Measurements from ENCODE around the gene KMT2B.

KMT2B gene

DNA sequence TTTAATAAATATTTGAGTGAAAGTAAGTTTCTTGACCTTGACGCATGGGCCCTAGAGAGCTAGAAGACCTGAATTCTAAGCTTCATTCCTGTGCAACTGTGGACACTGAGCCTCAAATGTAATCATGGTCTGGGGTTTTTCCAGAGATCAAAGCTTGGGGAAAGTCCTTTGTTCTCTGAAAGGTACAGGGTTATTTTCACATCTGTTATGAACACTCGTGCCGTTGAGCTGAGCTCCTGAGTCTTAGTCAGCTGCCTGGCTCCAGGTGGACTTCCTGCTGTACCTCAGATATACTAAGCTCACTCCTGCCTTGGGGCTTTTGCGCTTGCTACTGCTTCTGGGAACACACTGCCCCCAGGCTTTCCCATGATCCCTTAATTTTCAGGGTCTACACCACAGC, 21.0 kb upstream of the KMT2B start:
- Mint-ChIP-seq H3K9me3 (ENCODE audit: low read depth) (no peaks in the 10 kb centered on the region), H3K4me1 (ENCODE audit: low read depth) (peaks cover 2% of the 10 kb centered on the region), H3K27me3 (no peaks in the 10 kb centered on the region), H3K27ac (no peak overlapping the region), H3K4me3 (no peak overlapping the region), H3K36me3 (no peaks in the 10 kb centered on the region)

DNA sequence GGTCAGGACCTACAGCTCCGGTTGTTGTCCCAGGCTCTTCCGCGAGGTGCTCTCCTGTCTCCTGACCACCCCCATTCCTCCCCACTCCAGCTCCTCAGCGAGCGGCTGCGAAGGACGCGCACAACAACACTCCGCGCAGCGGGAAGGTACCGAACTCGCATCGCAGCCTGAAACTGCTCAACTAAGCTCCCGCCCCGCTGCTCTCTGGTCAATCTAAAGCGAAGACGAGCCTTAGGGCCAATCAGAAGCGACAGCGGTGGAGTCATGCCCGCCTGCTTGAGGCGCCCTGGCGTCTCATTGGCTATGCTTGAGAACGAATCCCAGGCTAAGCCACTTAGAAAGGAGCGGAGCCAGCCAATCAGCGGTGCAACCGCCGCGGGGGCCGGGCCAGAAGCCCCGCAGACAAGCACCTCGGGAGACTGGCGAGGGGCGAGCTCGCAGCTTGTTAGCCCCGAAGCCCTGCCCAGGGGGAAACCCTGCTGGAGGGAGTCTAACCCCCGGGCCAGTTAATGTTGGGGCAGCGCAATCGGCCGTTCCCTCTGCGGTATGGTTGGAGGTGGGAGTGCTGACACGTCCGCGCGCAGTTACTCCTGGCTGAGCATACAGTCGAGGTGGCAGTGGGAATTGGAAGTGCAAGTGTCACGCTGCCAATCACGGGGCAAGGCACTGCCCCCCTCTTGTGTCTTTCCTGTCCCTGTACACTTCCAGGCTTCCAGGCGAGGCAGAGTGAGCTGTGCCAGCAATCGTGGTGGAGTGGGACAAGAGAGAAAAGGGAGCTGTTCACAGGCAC, 15.4 kb upstream of the KMT2B start:
- Mint-ChIP-seq H3K9me3 (ENCODE audit: low read depth) (no peaks in the 10 kb centered on the region), H3K4me1 (ENCODE audit: low read depth) (peaks cover 5% of the 10 kb centered on the region), H3K27me3 (no peaks in the 10 kb centered on the region), H3K36me3 (no peaks in the 10 kb centered on the region), H3K27ac (peak overlapping the region; percentile 97), H3K4me3 (peak overlapping the region; percentile 92)

DNA sequence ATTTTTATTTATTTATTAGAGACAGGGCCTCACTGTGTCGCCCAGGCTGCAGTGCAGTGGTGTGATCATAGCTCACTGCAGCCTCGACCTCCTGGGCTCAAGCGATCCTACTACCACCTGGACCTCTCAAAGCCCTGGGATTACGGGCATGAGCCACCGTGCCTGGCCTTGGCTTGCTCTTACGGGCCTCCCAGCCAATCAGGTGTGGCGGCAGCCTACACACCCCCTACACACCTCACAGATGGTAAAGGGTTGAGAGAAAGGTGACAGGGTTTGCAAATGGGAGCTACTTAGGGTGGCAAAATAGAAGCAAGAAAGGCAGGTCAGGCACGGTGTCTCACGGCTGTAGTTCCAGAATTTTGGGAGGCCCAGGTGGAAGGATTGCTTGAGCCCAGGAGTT, 14.5 kb upstream of the KMT2B start:
- Mint-ChIP-seq H3K36me3 (no peaks in the 10 kb centered on the region), H3K27me3 (no peaks in the 10 kb centered on the region), H3K27ac (no peak overlapping the region), H3K9me3 (ENCODE audit: low read depth) (no peaks in the 10 kb centered on the region), H3K4me1 (ENCODE audit: low read depth) (peaks cover 5% of the 10 kb centered on the region), H3K4me3 (no peak overlapping the region)

DNA sequence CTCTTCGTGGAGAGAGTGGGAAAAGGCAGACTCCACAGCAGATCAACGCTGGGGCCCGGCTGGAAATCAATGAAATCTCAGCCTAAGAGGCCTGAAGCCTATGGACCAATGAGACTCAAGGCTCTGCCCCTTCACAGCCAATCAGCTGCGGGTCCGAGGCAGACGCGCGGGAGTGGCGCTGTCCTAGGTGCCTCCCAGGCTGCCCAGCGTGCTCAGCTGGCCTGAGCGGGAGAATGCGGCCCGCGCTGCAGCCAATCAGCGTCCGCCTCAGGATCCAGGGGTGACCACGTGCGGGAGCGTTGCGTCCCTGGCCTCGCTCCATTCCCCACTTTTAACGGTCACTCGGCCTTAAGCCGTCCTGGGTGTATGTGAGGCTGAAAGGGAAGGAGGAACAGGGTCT, 13.6 kb upstream of the KMT2B start, which contains the start of gene ZBTB32:
Gene ZBTB32, plus strand, starts transcription at position 341 of the 400 bp plus-strand sequence. CDS start 10,069 bp downstream, outside the sequence.
- peaks cover 5% of the 10 kb centered on the region for H3K4me1 Mint-ChIP-seq (ENCODE audit: low read depth)
- H3K9me3 Mint-ChIP-seq (ENCODE audit: low read depth) = no peaks in the 10 kb centered on the region
- H3K27me3 Mint-ChIP-seq = no peaks in the 10 kb centered on the region
- no peaks in the 10 kb centered on the region for H3K36me3 Mint-ChIP-seq
- no peak within 1 kb of the TSS for H3K4me3 Mint-ChIP-seq
- H3K27ac Mint-ChIP-seq = no peak within 1 kb of the TSS

DNA sequence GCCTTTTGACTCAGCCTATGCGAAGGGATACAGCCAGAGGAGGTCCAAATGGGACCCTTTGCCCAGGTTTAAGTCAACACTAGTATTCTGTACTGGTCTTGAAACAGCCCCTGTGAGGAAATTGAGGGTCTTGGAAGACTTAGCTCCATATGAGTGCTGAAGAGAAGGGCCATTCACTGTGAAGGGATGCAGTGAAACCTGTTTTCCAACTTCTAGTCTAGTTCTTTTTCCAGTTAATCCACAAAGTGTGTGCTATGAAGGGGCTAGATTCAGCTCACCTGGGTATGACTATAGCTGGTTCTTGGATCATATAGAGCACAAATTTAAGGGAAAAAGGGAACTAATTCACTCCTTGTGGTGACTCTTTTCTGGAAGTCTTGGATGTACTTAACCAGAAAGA, 9.4 kb upstream of the KMT2B start:
- no peaks in the 10 kb centered on the region for H3K36me3 Mint-ChIP-seq
- no peak overlapping the region for H3K27ac Mint-ChIP-seq

GRCh38 chr19:35710784-35711723, 6.7 kb upstream of the KMT2B start:
- Mint-ChIP-seq H3K4me3 (peak overlapping the region; percentile 74), H3K27ac (peak overlapping the region; percentile 99), H3K27me3 (no peaks in the 10 kb centered on the region), H3K4me1 (ENCODE audit: low read depth) (peaks cover 48% of the 10 kb centered on the region), H3K36me3 (peaks cover 2% of the 10 kb centered on the region), H3K9me3 (ENCODE audit: low read depth) (no peaks in the 10 kb centered on the region)

More for the DNA sequence above, 9.4 kb upstream of the KMT2B start:
- Mint-ChIP-seq H3K4me3 (no peak overlapping the region), H3K4me1 (ENCODE audit: low read depth) (peaks cover 28% of the 10 kb centered on the region), H3K9me3 (ENCODE audit: low read depth) (no peaks in the 10 kb centered on the region), H3K27me3 (no peaks in the 10 kb centered on the region)

DNA sequence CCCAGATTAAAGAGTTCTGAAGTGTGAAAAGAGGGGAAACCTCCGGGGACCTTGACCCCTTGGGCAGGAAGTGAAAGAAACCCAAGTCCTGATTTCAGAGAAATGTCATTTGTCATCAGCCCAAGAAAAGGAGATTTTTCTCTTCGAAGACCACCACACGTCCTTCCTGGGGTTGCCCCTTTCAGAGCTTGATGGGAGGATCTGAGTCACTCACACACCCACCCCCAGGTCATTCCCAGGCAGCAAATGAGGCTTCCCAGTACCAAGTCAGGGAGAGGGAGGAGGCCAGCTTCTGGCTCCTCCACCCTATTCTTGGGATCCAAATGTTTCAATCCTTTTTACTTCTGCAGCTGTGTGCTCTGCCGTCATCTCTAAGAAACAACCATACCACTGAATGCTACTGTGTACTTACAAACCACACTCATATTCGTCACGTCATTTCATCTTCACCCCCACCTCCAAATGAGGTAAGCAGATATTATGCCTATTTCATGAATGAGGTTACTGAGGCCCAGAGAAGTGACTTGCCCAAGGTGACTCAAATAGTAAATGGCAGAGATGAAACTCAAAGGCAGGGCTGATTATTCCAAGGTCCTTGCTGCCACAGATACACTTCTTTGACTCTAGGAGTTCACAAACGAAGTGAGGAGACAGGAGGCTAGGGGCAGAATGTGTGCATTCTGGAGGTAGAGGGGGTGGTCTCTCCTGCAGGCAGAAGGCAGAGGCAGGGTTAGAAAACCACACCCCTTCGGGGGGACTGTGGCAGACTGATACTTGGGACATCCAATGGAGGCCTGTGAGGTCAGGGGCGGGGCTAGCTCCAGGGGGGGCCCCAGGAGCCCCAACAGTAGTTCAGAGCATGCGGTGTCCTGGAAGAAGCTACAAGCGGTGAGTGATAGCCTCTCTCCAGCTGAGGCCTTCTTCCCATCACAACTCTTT, 5.0 kb upstream of the KMT2B start:
- peaks cover 7% of the 10 kb centered on the region for H3K36me3 Mint-ChIP-seq
- H3K4me3 Mint-ChIP-seq = peak overlapping the region; percentile 93
- H3K9me3 Mint-ChIP-seq (ENCODE audit: low read depth) = no peaks in the 10 kb centered on the region
- peaks cover 53% of the 10 kb centered on the region for H3K4me1 Mint-ChIP-seq (ENCODE audit: low read depth)
- H3K27ac Mint-ChIP-seq = peak overlapping the region; percentile 99
- H3K27me3 Mint-ChIP-seq = no peaks in the 10 kb centered on the region

DNA sequence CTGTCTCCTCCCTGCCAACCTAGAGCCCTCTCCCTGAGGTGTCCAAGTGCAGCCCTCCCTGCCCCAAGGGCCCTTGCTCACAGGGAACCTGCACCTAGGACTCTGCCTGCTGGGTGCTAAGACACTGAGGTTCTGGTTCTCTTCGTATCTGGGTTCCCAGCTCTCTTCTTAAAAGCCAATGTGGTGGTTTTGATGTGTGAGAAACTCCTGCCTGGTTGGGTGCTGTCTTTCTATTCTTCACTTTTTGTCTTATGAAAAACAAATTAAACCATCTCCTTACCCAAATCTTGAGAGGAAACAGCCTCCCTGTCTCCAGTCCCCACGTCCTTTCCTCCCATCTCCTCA, 4.3 kb upstream of the KMT2B start:
- peaks cover 53% of the 10 kb centered on the region for H3K4me1 Mint-ChIP-seq (ENCODE audit: low read depth)
- H3K27me3 Mint-ChIP-seq = no peaks in the 10 kb centered on the region
- H3K9me3 Mint-ChIP-seq (ENCODE audit: low read depth) = no peaks in the 10 kb centered on the region
- peak overlapping the region; percentile 99 for H3K27ac Mint-ChIP-seq
- peaks cover 7% of the 10 kb centered on the region for H3K36me3 Mint-ChIP-seq
- H3K4me3 Mint-ChIP-seq = peak overlapping the region; percentile 93

GRCh38 chr19:35713904-35714495, 3.8 kb upstream of the KMT2B start:
- Mint-ChIP-seq H3K9me3 (ENCODE audit: low read depth) (no peaks in the 10 kb centered on the region), H3K4me3 (peak overlapping the region; percentile 93), H3K36me3 (peaks cover 7% of the 10 kb centered on the region), H3K27me3 (no peaks in the 10 kb centered on the region), H3K4me1 (ENCODE audit: low read depth) (peaks cover 53% of the 10 kb centered on the region), H3K27ac (peak overlapping the region; percentile 99)

DNA sequence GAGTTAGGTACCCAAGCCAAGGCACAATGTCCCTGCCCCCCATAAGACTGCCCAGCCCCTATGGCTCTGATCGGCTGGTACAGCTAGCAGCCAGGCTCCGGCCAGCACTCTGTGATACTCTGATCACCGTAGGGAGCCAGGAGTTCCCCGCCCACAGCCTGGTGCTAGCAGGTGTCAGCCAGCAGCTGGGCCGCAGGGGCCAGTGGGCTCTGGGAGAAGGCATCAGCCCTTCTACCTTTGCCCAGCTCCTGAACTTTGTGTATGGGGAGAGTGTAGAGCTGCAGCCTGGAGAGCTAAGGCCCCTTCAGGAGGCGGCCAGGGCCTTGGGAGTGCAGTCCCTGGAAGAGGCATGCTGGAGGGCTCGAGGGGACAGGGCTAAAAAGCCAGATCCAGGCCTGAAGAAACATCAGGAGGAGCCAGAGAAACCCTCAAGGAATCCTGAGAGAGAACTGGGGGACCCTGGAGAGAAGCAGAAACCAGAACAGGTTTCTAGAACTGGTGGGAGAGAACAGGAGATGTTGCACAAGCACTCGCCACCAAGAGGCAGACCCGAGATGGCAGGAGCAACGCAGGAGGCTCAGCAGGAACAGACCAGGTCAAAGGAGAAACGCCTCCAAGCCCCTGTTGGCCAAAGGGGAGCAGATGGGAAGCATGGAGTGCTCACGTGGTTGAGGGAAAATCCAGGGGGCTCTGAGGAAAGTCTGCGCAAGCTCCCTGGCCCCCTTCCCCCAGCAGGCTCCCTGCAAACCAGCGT, 3.0 kb upstream of the KMT2B start:
- H3K4me3 Mint-ChIP-seq = peak overlapping the region; percentile 93
- H3K36me3 Mint-ChIP-seq = peaks cover 7% of the 10 kb centered on the region
- H3K9me3 Mint-ChIP-seq (ENCODE audit: low read depth) = no peaks in the 10 kb centered on the region
- peak overlapping the region; percentile 99 for H3K27ac Mint-ChIP-seq
- H3K4me1 Mint-ChIP-seq (ENCODE audit: low read depth) = peaks cover 60% of the 10 kb centered on the region
- no peaks in the 10 kb centered on the region for H3K27me3 Mint-ChIP-seq

DNA sequence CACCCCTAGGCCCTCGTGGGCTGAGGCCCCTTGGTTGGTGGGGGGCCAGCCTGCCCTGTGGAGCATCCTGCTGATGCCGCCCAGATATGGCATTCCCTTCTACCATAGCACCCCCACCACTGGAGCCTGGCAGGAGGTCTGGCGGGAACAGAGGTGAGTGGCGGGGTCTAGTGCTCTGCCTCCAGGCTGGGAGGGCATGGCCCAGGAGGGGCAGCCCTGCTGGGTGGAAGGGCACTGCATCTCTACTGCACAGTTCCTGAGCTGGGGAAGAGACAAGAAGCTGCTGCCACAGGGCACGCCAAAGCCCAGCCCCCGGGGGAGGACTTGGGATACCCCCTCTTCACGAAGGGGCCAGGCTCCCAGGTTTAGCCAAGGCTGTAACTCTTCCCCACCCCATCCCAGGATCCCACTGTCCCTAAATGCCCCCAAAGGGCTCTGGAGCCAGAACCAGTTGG, 2.4 kb upstream of the KMT2B start:
- peaks cover 59% of the 10 kb centered on the region for H3K4me1 Mint-ChIP-seq (ENCODE audit: low read depth)
- H3K27me3 Mint-ChIP-seq = no peaks in the 10 kb centered on the region
- H3K9me3 Mint-ChIP-seq (ENCODE audit: low read depth) = no peaks in the 10 kb centered on the region
- peak overlapping the region; percentile 96 for H3K27ac Mint-ChIP-seq
- H3K36me3 Mint-ChIP-seq = peaks cover 7% of the 10 kb centered on the region
- peak overlapping the region; percentile 93 for H3K4me3 Mint-ChIP-seq

- H3K4me1 Mint-ChIP-seq (ENCODE audit: low read depth) = peaks cover 51% of the 10 kb centered on the region
- peaks cover 7% of the 10 kb centered on the region for H3K36me3 Mint-ChIP-seq
- H3K27me3 Mint-ChIP-seq = no peaks in the 10 kb centered on the region
- peak overlapping the region; percentile 93 for H3K4me3 Mint-ChIP-seq
- peak overlapping the region; percentile 96 for H3K27ac Mint-ChIP-seq
- H3K9me3 Mint-ChIP-seq (ENCODE audit: low read depth) = no peaks in the 10 kb centered on the region
Observed at GRCh38 chr19:35715981-35716800, 1.6 kb upstream of the KMT2B start.
